ENCODE data around the gene COX4I1.

DNA sequence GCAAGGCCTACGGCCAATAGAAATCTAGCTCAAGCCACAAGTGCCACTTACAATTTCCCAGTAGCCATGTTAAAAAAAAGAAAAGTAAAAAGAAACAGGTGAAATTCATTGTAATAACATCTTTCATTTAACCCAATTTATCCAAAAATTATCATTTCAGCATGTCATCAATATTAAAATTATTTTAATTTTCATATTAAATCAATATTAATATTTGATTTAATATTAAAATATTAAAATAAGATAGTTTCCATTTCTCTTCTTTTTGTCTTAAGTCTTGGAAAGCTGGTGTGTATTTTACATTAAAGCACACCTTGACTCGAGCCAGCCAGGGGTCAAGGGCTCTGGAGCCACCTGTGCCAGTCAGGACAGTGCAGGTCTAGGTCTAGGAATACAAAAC lies 35.9 kb upstream of the COX4I1 start:
- TF ChIP-seq, protein P1, sequence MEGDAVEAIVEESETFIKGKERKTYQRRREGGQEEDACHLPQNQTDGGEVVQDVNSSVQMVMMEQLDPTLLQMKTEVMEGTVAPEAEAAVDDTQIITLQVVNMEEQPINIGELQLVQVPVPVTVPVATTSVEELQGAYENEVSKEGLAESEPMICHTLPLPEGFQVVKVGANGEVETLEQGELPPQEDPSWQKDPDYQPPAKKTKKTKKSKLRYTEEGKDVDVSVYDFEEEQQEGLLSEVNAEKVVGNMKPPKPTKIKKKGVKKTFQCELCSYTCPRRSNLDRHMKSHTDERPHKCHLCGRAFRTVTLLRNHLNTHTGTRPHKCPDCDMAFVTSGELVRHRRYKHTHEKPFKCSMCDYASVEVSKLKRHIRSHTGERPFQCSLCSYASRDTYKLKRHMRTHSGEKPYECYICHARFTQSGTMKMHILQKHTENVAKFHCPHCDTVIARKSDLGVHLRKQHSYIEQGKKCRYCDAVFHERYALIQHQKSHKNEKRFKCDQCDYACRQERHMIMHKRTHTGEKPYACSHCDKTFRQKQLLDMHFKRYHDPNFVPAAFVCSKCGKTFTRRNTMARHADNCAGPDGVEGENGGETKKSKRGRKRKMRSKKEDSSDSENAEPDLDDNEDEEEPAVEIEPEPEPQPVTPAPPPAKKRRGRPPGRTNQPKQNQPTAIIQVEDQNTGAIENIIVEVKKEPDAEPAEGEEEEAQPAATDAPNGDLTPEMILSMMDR (IDR thresholded peaks at IDR 0.05; ENCODE audit: low read depth, low read length), result no peak
- no peak for TF ChIP-seq EZH2phosphoT487 (IDR thresholded peaks at IDR 0.05; ENCODE audit: low read depth)
